CD4-positive, alpha-beta T cell treated with Interleukin-10 for 1 hour (primary cell): ENCODE data around the gene TLDC2.
"Not testable (repeated sequence)": the region's sequence is repeated elsewhere in the genome, so short reads cannot be mapped to it uniquely, and the experiment has no call there.

Source experiments
- DNase-seq: peaks from one replicate; pipeline ENCODE4 v3.0.0-alpha.2; 2020

TLDC2 gene

DNA sequence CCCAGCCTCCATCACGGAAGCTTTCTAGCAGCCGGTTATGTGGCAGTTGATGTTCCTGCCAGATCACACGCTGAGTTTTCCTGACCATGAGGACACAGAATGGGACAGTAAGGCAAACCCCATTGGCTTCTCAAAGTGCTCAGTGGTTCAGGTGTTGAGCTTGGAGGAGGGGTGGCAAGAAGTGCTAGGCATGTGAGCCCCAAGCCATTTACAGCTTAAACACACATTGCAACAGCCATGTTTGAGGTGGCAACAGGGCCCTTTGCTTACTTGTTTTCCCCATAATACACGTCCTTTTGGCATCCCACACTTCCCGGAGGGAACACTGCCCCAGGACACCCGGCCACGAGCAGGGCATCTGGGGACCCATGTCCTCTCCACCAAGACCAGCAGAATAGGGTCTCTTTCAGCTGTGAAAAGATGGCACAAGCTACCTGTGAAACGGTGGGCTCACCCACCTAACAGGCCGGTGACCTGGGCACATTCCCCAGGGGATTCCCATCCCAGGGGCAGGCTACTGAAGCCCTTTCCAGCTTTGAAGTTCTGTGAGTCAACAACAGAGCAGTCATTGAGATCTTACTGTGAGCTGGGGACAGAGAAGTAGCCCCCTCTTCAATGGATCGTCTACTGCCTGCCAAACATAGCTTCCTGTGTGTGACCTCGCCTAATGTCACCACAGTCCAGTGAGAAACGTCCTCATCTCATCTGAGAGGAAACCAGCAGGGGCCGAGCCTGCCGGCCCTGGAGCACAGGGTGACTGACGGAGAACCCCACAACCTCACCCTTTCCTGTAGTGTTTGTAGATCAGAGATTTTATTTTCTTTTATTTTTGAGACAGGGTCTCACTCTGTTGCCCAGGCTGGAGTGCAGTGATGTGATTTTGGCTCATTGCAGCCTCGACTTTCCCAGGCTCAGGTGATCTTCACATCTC is 4.0 kb upstream of the TLDC2 start:
- no peak for DNase-seq

DNA sequence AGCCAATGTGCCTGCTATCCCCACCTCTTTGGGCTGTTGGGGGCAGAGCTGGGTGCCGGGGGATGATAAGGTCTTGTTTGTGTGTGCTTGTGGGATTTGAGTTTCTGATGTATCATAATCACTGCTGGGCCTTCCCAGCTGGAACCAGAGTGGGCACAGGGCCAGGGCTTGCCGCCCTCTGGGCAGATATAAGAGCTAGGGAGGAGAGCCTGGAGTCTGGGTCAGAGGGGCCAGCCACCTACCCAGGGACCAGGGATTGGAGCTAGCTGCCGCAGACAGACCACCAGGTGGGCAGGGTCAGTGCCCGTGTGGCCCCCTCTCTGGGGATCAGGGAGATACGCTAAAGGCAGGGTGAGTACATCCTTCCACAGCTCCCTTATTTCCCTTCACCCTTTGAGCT is 3.1 kb upstream of the TLDC2 start:
- no peak for DNase-seq

DNA sequence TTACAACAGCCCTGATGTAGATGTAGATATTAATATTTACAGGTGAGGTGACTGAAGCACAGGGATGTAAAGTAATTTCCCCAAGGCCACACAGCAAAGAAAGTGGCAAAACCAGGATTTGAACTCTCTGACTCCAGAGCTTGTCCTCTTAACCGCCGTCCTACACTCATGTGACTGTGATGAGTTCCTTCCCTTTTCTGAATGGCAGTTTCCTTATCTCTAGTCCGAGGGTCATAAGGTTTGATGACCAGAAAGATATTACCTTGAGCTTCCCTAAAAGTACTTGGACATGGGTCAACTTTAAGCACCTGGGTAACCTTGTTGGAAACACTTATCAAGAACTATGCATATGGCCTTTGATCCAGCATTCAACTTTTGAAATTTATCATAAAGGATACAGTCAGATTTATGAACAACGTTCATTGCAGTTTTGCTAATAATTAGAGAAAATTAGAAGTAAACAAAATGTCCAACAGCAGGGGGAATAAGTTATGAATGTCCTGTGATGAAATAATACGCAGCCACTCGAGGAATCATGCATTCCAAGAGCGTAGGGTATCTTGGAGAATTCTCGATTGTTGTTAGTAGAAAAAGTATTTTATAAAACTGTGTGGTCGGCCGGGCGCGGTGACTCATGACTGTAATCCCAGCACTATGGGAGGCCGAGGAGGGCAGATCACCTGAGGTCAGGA is 2.3 kb upstream of the TLDC2 start:
- DNase-seq = no peak

DNA sequence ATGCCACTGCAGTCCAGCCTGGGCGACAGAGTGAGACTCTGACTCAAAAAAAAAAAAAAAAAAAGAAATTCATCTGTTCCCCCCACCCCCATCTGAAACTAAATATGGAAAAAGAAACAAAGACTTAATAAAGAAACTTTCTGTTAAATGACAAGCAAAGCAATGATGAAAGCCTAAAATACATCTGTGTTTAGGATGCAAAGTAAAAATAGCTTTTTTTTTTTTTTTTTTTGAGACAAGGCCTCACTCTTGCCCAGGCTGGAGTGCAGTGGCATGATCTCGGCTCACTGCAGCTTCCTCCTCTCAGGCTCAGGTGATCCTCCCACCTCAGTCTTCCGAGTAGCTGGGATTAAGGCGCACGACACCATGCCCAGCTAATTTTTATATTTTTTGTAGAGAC is 845 bp upstream of the TLDC2 start:
- DNase-seq = not testable (repeated sequence)

DNA sequence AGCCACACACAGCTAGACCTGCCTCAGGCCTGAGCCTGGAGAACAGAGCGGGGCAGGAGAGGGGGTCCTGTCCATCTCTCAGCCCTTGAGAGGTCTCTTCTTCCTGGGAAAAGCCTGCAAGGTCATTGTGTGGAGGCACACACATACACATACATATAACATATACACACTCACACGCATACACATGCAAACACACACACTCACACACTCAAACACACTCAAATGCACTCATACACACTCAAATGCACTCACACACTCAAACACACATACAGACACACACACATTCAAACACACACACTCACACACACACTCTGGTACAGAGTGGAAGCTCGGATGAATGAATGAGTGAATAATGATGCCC is 515 bp downstream of the TLDC2 start:
- DNase-seq = no peak

DNA sequence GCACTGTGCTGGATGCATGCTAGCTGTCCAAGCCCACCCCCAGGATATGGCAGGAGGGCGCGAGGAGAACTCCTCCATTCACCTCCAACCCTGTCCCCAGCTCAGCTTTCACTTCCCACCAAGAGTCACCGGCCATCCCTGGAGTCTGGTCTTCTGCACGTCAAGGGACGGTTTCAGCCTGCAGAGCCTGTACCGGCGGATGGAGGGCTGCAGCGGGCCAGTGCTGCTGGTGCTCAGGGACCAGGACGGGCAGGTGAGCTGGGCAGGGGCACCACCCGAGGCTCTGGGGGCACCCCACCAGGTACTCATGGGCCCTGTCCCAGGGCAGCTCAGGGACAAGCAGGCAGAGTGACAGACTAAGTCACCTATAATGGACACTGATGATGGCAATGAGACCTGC is 3.0 kb downstream of the TLDC2 start:
- no peak for DNase-seq

DNA sequence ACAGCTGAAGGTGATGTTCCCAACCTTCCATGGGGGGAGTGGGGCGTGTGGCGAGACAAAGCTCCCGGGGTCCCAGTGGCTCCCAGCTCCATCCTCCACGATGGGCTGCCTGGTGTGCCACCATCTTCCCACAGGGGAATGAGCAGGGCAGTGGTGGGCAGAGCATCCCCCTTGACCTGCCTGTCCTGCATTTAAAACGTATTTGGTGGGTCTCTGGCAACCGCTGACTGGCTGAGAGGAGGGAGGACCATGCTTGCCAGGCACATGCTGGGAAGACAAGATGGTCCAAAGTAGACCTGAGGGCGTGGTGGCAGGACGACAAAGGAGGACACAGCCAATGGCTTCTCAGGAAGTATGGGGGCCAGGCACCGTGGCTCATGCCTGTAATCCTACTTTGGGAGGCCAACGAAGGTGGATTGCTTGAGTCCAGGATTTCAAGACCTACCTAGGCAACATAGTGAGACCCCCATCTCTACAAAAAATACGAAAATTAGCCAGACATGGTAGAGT is 4.9 kb downstream of the TLDC2 start:
- no peak for DNase-seq

DNA sequence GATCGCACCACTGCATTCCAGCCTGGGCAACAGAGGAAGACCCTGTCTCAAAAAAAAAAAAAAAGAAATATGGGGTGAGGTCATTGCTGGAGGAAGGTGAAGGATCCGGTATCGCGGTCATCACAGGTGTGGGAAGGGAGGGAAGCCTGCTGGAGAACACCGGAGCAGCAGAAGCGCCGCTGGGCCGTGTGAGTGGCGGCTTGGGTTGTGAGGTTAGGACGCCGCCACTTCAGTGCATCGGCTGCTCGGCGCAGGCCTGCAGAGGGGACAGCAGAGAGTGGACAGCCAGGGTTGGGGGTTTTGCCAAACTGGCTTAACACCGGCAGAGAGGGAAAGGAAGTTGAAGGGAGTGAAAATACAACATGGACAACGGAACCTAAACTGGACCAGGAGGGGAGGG is 5.4 kb downstream of the TLDC2 start:
- no peak for DNase-seq

DNA sequence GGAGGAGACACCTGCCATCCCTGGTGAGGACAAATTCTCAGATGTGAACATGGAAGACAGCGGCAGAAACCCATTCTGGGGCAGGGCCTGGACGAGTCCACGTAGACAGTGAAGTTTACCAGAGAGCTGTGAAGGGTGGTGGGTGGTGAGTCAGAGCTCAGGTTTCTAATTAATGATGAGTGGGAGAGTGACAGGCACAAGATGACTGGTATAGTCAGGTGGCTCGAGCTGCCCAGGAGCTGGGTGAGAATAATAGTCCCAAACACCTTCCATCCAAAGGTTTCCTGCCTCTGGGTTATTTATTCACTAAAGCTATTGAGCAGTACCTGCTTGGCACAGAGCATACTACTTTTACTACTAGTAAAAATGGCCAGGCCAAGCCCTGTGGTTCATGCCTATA is 6.0 kb downstream of the TLDC2 start:
- DNase-seq = no peak

DNA sequence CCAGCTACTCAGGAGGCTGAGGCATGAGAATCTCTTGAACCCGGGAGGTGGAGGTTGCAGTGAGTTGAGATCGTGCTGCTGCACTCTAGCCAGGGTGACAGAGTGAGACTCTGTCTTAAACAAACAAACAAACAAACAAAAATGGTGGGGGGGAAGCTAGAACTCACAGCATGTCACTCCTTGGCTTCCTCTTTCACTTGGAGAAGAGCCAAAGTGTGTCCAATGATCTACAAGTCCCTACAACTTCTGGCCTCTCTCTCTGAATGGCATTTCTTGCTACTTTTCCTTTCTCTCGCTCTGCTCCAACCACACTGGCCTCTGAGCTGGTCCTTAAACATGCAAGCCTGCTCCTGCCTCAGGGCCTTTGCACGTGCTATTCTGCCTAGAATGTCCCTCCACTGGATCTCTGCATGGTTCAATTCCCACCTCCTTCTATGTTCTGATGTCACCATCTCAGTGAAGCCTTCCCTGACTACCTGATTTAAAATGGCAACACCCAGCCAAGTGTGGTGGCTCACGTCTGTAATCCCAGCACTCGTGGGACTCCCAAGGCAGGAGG is 8.1 kb downstream of the TLDC2 start:
- DNase-seq = no peak

DNA sequence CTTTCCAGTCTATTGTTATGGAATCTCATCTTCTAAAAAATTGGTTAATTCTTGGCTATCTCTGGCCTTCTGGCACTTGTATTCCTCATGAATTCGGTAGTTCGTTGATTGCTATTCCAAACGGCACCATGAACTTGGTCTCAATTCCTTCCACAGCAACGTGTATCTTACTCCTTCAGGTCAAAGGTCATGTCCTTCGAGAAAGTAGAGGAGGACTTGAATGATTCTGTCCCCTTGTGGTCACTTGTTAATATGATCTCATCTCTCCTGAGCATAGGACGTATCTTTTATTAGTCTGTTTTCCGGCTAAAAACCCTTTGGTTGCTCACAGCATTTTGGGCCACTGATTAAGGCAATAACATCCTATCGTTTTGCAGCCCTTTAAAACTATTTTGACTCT is 9.4 kb downstream of the TLDC2 start:
- DNase-seq = no peak

DNA sequence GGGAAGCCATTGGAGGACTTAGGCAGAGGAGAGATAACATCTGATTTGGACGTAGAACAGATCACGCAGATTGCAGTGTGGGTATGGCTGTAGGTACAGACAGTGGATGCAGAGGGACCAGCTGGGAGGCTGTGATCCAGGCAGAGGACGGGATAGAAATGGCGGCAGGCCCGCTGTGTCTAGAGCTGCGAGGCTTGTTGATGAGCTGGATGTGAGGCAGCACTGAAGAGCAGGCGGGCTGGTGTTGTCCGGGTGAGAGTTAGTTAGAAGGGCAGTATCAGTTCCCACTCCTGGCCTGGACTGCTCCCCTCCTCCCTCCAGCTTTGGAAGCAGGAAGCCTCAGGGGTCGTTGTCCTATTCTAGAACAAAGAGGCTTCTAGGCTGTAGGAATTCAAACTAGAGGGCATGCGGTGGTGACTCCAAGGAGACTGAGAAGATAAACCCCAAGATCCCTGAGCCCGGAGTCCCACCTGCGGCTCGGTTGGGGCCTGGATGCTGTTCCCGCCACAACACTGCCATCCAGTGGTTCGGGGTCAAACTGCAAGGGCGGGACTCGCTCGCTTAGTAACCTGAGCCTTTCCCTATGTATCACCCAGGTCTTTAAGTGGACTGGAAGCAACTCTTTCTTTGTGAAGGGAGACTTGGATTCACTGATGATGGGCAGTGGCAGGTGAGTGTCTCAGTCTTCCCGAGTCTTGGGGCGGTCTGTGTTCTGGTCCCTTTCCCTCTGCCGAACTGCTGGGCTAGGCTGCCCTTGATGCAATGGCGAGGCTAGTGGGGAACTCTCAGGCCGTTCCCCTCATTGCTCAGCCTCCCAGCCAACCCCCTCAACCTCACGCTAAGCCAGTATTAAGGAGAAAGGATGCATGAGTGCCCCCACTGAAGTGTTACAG is 11.2 kb downstream of the TLDC2 start:
- DNase-seq = peak; percentile 77

DNA sequence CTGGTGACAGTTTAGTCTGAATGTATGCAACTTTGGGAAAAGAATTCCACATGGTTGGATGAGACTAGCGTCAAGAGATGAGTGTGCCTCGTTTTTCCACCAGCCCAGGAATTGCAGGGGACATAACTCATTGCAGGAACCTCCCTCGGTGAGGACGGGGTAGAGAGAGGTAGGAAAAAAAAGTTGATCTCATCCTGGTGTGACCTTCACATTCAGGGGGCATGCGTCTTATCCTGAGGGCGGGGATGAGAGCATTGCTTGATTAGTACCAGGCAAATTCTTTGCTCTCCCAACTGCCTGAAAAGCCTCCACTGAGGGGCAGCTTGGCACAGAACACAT is 11.8 kb downstream of the TLDC2 start:
- no peak for DNase-seq

DNA sequence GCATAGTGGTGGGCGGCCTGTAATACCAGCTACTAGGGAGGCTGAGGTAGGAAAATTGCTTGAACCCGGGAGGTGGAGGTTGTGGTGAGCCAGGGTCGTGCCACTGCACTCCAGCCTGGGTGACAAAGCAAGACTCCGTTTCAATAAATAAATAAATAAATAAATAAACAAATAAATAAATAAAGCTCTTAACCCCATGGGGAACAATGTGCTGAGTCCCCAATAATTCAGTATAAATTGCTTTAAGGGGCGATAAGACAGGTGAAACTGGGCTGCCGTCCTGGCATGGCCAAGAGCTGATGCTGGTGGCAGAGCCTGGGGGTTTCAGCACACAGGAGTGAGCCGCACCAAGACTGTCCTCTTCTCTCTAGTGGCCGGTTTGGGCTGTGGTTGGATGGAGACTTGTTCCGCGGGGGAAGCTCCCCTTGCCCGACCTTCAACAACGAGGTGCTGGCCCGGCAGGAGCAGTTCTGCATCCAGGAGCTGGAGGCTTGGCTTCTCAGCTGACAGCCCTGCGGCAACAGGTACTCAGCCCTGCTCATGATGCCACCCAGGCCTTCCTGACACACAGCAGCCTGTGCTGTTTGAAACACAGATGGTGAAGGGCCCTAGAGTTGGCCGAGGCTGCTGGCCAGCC is 13.1 kb downstream of the TLDC2 start:
- DNase-seq = no peak

DNA sequence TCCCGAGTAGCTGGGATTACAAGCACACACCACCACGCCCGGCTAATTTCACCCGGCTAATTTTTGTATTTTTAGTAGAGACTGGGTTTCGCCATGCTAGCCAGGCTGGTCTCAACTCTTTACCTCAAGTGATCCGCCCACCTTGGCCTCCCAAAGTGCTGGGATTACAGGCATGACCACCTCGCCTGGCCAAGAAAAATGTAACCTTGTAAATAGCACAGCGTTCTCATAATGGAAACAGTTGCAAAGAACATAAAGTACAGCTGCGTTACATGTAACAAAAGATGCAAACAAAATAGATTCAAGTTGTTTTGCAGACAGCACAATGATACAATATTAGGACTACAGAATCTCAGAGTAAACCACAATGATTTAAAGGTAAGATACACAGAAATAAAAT is 14.6 kb downstream of the TLDC2 start:
- DNase-seq = no peak

DNA sequence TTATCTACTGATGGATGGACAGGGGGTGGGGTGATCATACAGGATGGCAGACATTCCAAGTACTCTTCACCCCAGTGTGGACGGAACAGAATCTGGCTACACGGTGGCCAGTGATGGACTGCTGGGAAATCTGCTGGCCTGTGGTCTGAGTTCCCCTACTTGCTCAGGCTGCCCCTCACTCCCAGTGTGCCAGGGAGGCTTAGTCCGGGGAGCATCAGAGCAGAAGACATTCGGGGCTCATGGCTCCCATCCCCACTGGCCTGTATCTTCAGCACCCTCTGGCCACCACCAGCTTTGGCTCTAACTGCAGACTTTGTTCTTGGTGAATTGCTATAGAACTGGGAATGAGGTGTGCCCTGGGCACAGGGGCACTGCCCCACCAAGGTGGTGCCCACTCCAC is 15.3 kb downstream of the TLDC2 start:
- DNase-seq = no peak

DNA sequence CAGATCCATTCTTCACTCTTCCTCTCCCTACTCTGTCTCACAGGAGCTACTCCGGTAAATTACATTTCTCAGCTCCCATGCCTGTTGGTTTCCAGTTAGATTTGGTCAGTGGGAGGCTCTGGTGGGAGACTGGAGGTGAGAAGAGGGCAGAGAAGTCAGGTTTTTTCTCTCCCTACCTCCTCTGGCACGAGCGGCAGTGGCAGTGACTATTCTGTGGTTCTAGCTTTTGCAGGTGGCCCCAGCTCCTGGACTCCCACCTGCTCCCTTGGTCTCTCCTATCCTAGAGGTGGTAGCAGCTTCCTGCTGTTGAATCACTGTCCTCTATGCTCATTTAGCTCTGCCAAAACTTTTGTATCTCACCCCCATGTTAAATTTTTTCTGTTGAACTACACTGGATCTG is 17.9 kb downstream of the TLDC2 start:
- DNase-seq = no peak

DNA sequence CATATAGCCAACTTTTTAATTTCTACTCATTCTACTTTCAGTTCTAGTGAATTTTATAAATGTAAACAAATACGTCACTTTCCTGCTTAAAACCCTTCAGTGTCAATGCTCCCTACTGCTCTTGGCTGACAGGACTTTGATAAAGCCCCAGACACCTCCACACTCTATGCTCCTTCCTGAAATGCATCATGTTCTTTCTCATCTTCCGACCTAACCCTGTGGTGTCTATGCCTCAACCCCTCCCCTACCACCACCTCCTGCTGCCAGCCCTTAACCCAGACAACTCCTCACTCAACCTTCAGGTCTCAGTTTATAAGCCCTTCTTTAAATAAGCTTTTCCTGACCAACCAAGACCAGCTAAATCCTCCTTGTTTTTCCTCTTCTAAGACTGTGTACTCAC is 19.1 kb downstream of the TLDC2 start:
- no peak for DNase-seq

DNA sequence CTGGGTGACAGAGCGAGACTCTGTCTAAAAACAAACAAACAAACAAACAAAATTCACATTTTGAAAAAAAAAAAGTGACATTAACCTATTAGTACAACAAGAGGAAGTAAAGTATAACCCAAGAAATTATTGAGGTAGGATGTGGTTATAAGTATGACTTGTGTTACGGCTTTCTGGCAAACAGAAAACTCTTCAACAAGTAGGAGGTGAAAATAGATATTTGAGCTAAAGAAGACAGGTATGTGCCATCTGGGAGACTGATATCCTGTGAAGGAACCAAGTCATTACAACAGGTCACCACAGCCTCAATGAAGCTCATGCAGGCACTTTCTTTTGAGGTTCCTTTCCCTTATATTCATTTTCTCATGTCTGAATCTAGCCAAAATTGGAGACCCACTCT is 28.8 kb downstream of the TLDC2 start:
- no peak for DNase-seq

DNA sequence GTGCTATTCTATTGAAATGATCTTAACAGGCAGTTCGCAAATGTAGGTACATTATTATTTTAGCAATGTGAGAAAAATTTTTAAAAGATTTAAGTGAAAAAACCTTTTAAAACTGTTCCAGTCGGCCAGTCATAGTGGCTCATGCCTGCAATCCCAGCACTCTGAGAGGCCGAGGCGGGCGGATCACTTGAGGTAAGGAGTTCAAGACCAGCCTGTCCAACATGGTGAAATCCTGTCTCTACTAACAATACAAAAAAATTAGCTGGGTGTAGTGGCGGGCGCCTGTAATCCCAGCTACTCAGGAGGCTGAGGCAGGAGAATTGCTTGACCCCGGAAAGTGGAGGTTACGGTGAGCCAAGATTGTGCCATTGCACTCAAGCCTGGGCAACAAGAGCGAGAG is 29.6 kb downstream of the TLDC2 start:
- not testable (repeated sequence) for DNase-seq

DNA sequence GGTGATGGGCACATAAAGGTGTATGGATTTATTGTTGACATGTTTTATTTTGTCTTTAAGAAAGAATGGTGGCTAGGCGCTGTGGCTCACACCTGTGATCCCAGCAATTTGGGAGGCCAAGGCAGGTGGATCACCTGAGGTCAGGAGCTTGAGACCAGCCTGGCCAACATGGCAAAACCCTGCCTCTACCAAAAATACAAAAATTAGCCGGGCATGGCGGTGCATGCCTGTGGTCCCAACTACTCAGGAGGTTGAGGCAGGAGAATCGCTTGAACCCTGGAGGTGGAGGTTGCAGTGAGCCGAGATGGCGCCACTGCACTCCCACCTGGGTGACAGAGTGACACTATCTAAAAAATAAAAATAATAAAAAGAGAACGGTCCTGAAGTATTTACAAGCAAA is 30.1 kb downstream of the TLDC2 start:
- not testable (repeated sequence) for DNase-seq

DNA sequence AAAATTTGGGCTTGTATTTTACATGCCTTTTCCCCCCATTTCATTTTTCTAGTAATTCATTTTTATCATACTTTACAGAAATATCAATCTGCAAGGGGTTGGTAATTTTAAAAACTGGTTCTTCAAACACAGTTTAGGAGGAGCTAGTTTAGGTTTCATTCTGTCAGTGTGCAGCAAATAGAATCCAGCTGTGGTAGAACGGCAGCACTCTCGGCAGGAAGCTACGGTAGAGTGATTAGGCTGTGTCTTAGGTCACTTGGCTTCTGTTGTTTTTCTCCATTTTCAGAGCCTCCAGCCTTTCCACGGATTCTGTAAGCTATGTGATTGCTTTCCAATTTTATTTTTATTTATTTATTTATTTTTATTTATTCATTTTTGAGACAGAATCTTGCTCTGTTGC is 32.7 kb downstream of the TLDC2 start:
- no peak for DNase-seq

DNA sequence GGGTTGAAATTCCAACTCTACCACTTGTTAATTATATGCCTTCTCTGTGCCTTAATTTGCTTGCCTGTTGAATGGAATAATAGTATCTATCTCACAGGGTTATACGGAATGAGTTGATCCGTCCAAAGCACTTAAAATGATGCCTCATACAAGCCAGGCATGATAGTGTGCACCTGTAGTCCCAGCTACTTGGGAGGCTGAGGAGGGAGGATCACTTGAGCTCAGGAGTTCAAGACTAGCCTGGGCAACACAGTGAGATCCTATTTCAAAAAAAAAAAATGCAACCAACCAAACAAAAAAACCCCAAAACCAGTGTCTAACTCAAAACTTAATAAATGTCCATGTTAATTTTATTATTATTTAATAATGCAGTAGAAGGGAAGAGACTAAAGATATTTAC is 40.3 kb downstream of the TLDC2 start:
- DNase-seq = no peak
